Stomach (tissue), 9 donors: ENCODE measurements around the gene PTPRD. TPM values are rescaled to one million over a fixed set of nuclear protein-coding genes. Genes with fewer than 3 reads are reported as not detected.

Experiments
- DNase-seq, 2 donors: peaks; one replicate each; pipeline versions ENCODE4 v3.0.0 to v3.0.0-alpha.2; 2013 to 2019
- H3K27ac ChIP-seq, 5 donors: fragments of 200-600 bp in 4 of 5; sonication (generic) in 4 of 5; one replicate each; pipeline ENCODE4 v1.5.1; 2013 to 2019; ENCODE audit warnings: mild to moderate bottlenecking in 1 of 5, moderate library complexity in 1 of 5
- H3K27me3 ChIP-seq, 3 donors: fragments of 200-600 bp; sonication (generic); one replicate each; pipeline ENCODE4 v1.5.1; 2017 to 2019; ENCODE audit warnings: mixed run types in 1 of 3
- H3K36me3 ChIP-seq, 4 donors: fragments of 200-600 bp; sonication (generic); 1 replicate in 3 of 4; 2 replicates in 1 of 4; pipeline ENCODE4 v1.5.1; 2016 to 2019
- H3K4me1 ChIP-seq, 4 donors: fragments of 200-600 bp; sonication (generic); one replicate each; pipeline ENCODE4 v1.5.1; 2016 to 2019
- H3K4me3 ChIP-seq, 4 donors: fragments of 200-600 bp; sonication (generic) in 3 of 4; one replicate each; pipeline ENCODE4 v1.5.1; 2016 to 2019; ENCODE audit warnings: mild to moderate bottlenecking in 1 of 4
- H3K9me3 ChIP-seq, 4 donors: fragments of 200-600 bp; sonication (generic); one replicate each; pipeline ENCODE4 v1.5.1; 2016 to 2019
- CTCF ChIP-seq, 7 experiments: fragments of 450-650 bp in 4 of 7; fragments of 200-600 bp in 3 of 7; sonication (generic) in 3 of 7; IDR thresholded peaks; one replicate each; pipeline ENCODE4 v1.5.1; 2016 to 2019; ENCODE audit warnings: antibody characterized with exemption in 7 of 7, control low read depth in 2 of 7, mild to moderate bottlenecking in 1 of 7
- EP300 ChIP-seq: sonication (generic); formaldehyde crosslinking; IDR thresholded peaks from one replicate; pipeline ENCODE4 v1.6.1; 2017; ENCODE audit warnings: antibody characterized with exemption
- POLR2A ChIP-seq, 4 donors: fragments of 450-650 bp; IDR thresholded peaks; one replicate each; pipeline ENCODE4 v1.6.1; 2016; ENCODE audit warnings: antibody characterized with exemption in 4 of 4, control low read depth in 2 of 4, mild to moderate bottlenecking in 1 of 4, moderate library complexity in 1 of 4
- POLR2AphosphoS5 ChIP-seq, 3 donors: sonication (generic); formaldehyde crosslinking; IDR thresholded peaks; one replicate each; pipeline ENCODE4 v1.6.1; 2016; ENCODE audit warnings: antibody characterized with exemption in 3 of 3
- WGBS, 5 donors: extraction: QIAGEN DNeasy Blood & Tissue Kit in 3 of 5; methylation state at CpG; one replicate each; pipeline versions ENCODE4 v1.1.5 to v1.1.7; 2013 to 2018; 5-methylcytosine and 5-hydroxymethylcytosine counted together
- intact Hi-C: fragments of 100-400 bp; cut with DNase I; formaldehyde crosslinking; loops from one replicate; pipeline ENCODE4 v1.15.1; 2023; ENCODE audit warnings: low total_unique reads
- polyA plus RNA-seq, 3 donors: library from polyadenylated mRNA; stranded (reverse); fragments of 200-250 nt; gene quantifications; one replicate each; pipeline ENCODE4 v1.2.3, GENCODE V29; 2013
- total RNA-seq, 5 donors: library from RNA; depleted of rRNA; stranded (reverse); fragments of >200 nt; gene quantifications; one replicate each; pipeline versions ENCODE4 v1.1.0 to v1.2.3, GENCODE V29; 2014 to 2016
- donor health status: healthy with polysubstance abuse.
- donor health status: Bipolar disorder and iron deficiency.
- donor health status: healthy.

PTPRD gene
- total and polyA plus RNA-seq, 8 donors: 0.12 to 53.1 (median 1.2) TPM

GRCh38 chr9:8394341-8394740, 2218.5 kb downstream of the PTPRD start:
- TF ChIP-seq CTCF (IDR thresholded peaks at IDR 0.05) (no peak), POLR2AphosphoS5 (IDR thresholded peaks at IDR 0.05) (no peak), EP300 (no peak), POLR2A (IDR thresholded peaks at IDR 0.05) (no peak)
- no peak for DNase-seq
- H3K4me3 ChIP-seq: no peak overlapping the region
- H3K4me1 ChIP-seq: no peaks in the 10 kb centered on the region
- no peaks in the 10 kb centered on the region for H3K36me3 ChIP-seq
- H3K27me3 ChIP-seq: no peaks in the 10 kb centered on the region
- WGBS, 5 donors: 71 to 98% (median 95%) methylated on average over 1 of the region's 1 CpG
- intact Hi-C loops: no loop called here
- no peak overlapping the region for H3K27ac ChIP-seq
- H3K9me3 ChIP-seq: no peaks in the 10 kb centered on the region

GRCh38 chr9:8392866-8393265, 2219.9 kb downstream of the PTPRD start:
- Histone ChIP-seq H3K27ac (no peak overlapping the region), H3K27me3 (no peaks in the 10 kb centered on the region), H3K4me3 (no peak overlapping the region), H3K9me3 (no peaks in the 10 kb centered on the region), H3K4me1 (no peaks in the 10 kb centered on the region), H3K36me3 (no peaks in the 10 kb centered on the region)
- intact Hi-C loops: no loop called here
- TF ChIP-seq POLR2AphosphoS5 (IDR thresholded peaks at IDR 0.05): no peak
- DNase-seq: no peak

GRCh38 chr9:8391566-8391965, 2221.2 kb downstream of the PTPRD start:
- TF ChIP-seq EP300 (no peak), CTCF (IDR thresholded peaks at IDR 0.05) (no peak), POLR2AphosphoS5 (IDR thresholded peaks at IDR 0.05) (no peak), POLR2A (IDR thresholded peaks at IDR 0.05) (no peak)
- Histone ChIP-seq H3K9me3 (no peaks in the 10 kb centered on the region), H3K36me3 (no peaks in the 10 kb centered on the region), H3K27me3 (no peaks in the 10 kb centered on the region), H3K27ac (no peak overlapping the region), H3K4me3 (no peak overlapping the region), H3K4me1 (no peaks in the 10 kb centered on the region)
- intact Hi-C loops: no loop called here
- no peak for DNase-seq

- Histone ChIP-seq H3K27ac (no peak overlapping the region), H3K4me3 (no peak overlapping the region), H3K27me3 (no peaks in the 10 kb centered on the region), H3K4me1 (no peaks in the 10 kb centered on the region), H3K36me3 (no peaks in the 10 kb centered on the region), H3K9me3 (no peaks in the 10 kb centered on the region)
- 82 to 90% (median 85%) methylated on average over 4 of the region's 4 CpGs for WGBS, 5 donors
- no peak for TF ChIP-seq CTCF (IDR thresholded peaks at IDR 0.05)
- TF ChIP-seq POLR2A (IDR thresholded peaks at IDR 0.05): no peak
- TF ChIP-seq EP300: no peak
- TF ChIP-seq POLR2AphosphoS5 (IDR thresholded peaks at IDR 0.05): no peak
- intact Hi-C loops: no loop called here
- DNase-seq: no peak
Observed at GRCh38 chr9:8391132-8391531, 2221.7 kb downstream of the PTPRD start.

- Histone ChIP-seq H3K27ac (no peak overlapping the region), H3K4me3 (no peak overlapping the region), H3K4me1 (no peaks in the 10 kb centered on the region), H3K9me3 (no peaks in the 10 kb centered on the region), H3K27me3 (no peaks in the 10 kb centered on the region), H3K36me3 (no peaks in the 10 kb centered on the region)
- intact Hi-C loops: no loop called here
- TF ChIP-seq POLR2A (IDR thresholded peaks at IDR 0.05) (no peak), POLR2AphosphoS5 (IDR thresholded peaks at IDR 0.05) (no peak), CTCF (IDR thresholded peaks at IDR 0.05) (no peak), EP300 (no peak)
- DNase-seq: no peak
Observed at GRCh38 chr9:8390571-8390970, 2222.2 kb downstream of the PTPRD start.
